ENCODE results near the gene MAPK12.

DNA sequence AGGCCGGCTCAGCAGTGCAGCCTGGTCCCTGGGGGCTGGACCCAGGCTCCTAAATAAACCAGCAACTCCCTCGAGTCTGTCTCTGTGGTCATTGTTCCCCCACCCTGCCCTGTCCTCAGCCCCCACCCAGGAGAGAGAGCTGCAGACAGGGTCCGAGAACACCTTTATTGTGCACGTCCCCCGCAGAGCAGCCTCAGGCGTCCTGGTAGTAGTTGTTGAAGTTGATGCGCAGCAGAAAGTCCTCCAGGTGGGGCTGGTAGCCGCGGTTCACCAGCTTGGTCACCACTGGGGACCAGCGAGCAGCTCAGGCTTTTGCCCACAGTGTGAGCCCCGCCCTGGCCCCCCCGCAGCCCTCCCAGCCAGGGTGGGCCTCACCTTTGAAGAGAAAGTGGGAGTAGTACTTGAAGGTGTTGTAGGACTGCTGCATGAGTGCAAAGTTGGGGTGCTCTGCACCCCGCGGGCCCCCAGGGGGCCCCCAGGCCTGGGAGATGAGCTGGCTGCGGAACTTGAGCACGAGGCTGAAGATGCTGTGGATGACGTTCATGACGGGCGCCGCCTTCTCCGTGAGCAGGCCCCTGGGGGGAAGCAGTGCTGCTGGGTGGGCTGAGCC lies 43.8 kb downstream of the MAPK12 start:
- TF ChIP-seq, protein P1, sequence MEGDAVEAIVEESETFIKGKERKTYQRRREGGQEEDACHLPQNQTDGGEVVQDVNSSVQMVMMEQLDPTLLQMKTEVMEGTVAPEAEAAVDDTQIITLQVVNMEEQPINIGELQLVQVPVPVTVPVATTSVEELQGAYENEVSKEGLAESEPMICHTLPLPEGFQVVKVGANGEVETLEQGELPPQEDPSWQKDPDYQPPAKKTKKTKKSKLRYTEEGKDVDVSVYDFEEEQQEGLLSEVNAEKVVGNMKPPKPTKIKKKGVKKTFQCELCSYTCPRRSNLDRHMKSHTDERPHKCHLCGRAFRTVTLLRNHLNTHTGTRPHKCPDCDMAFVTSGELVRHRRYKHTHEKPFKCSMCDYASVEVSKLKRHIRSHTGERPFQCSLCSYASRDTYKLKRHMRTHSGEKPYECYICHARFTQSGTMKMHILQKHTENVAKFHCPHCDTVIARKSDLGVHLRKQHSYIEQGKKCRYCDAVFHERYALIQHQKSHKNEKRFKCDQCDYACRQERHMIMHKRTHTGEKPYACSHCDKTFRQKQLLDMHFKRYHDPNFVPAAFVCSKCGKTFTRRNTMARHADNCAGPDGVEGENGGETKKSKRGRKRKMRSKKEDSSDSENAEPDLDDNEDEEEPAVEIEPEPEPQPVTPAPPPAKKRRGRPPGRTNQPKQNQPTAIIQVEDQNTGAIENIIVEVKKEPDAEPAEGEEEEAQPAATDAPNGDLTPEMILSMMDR (IDR thresholded peaks at IDR 0.05): no peak
- no peak for TF ChIP-seq POLR2A (IDR thresholded peaks at IDR 0.05)

Data from Peyer's patch (tissue), 4 donors.